Prostate gland (tissue), 2 donors: ENCODE measurements around the gene TMEM221.

Experiments
- POLR2A ChIP-seq: fragments of 450-650 bp; IDR thresholded peaks from one replicate; pipeline ENCODE4 v1.6.1; 2016; ENCODE audit warnings: antibody characterized with exemption, mild to moderate bottlenecking
- POLR2AphosphoS5 ChIP-seq: sonication (generic); formaldehyde crosslinking; IDR thresholded peaks from one replicate; pipeline ENCODE4 v1.6.1; 2017; ENCODE audit warnings: antibody characterized with exemption
- TF ChIP-seq, protein P1 (sequence below), 4 experiments: fragments of 200-600 bp in 2 of 4; fragments of 450-650 bp in 2 of 4; sonication (generic) in 2 of 4; IDR thresholded peaks; 1 replicate in 3 of 4; 2 replicates in 1 of 4; pipeline ENCODE4 v1.5.1; 2016 to 2019; ENCODE audit warnings: antibody characterized with exemption in 4 of 4, mild to moderate bottlenecking in 2 of 4, moderate library complexity in 2 of 4

DNA sequence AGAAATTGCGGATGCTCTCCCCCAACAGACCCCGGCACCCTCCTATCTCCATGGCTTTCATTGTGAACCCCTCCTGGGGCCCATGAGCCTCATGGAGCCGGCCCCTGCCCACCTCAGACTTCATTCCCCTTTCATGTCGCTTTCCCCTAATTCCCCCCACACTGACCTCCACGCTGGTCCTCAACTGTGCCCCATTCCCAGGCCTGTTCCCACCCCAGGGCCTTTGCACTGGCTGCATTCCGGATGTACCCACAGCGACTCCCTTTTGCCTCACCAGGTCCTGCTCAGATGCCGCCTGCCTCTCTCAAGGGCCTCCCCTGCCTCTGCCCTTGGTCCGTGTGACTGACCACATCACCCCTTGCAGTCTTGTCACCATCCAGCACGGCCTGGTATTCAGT is 35.1 kb upstream of the TMEM221 start:
- TF ChIP-seq, protein P1, sequence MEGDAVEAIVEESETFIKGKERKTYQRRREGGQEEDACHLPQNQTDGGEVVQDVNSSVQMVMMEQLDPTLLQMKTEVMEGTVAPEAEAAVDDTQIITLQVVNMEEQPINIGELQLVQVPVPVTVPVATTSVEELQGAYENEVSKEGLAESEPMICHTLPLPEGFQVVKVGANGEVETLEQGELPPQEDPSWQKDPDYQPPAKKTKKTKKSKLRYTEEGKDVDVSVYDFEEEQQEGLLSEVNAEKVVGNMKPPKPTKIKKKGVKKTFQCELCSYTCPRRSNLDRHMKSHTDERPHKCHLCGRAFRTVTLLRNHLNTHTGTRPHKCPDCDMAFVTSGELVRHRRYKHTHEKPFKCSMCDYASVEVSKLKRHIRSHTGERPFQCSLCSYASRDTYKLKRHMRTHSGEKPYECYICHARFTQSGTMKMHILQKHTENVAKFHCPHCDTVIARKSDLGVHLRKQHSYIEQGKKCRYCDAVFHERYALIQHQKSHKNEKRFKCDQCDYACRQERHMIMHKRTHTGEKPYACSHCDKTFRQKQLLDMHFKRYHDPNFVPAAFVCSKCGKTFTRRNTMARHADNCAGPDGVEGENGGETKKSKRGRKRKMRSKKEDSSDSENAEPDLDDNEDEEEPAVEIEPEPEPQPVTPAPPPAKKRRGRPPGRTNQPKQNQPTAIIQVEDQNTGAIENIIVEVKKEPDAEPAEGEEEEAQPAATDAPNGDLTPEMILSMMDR (IDR thresholded peaks at IDR 0.05): no peak
- no peak for TF ChIP-seq POLR2A
- TF ChIP-seq POLR2AphosphoS5: no peak
